ENCODE data around the gene ESRP2.

ESRP2 gene

GRCh38 chr16:68263559-68264127 lies 27.7 kb upstream of the ESRP2 start:
- DNase-seq (ENCODE audit: low spot score): no peak

DNA sequence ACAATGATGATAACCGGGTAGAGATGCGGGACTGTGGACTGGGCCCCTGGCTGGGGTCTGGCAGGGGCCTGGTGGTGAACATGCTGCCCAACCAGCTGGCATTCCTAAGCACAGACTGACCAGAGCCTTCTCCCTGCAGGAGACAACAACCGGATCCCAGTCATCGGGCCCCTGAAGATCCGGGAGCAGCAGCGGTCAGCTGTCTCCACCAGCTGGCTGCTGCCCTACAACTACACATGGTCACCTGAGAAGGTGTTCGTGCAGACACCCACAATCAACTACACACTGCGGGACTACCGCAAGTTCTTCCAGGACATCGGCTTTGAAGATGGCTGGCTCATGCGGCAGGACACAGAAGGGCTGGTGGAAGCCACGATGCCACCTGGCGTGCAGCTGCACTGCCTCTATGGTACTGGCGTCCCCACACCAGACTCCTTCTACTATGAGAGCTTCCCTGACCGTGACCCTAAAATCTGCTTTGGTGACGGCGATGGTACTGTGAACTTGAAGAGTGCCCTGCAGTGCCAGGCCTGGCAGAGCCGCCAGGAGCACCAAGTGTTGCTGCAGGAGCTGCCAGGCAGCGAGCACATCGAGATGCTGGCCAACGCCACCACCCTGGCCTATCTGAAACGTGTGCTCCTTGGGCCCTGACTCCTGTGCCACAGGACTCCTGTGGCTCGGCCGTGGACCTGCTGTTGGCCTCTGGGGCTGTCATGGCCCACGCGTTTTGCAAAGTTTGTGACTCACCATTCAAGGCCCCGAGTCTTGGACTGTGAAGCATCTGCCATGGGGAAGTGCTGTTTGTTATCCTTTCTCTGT lies 23.3 kb upstream of the ESRP2 start:
- no peak for DNase-seq (ENCODE audit: low spot score)

DNA sequence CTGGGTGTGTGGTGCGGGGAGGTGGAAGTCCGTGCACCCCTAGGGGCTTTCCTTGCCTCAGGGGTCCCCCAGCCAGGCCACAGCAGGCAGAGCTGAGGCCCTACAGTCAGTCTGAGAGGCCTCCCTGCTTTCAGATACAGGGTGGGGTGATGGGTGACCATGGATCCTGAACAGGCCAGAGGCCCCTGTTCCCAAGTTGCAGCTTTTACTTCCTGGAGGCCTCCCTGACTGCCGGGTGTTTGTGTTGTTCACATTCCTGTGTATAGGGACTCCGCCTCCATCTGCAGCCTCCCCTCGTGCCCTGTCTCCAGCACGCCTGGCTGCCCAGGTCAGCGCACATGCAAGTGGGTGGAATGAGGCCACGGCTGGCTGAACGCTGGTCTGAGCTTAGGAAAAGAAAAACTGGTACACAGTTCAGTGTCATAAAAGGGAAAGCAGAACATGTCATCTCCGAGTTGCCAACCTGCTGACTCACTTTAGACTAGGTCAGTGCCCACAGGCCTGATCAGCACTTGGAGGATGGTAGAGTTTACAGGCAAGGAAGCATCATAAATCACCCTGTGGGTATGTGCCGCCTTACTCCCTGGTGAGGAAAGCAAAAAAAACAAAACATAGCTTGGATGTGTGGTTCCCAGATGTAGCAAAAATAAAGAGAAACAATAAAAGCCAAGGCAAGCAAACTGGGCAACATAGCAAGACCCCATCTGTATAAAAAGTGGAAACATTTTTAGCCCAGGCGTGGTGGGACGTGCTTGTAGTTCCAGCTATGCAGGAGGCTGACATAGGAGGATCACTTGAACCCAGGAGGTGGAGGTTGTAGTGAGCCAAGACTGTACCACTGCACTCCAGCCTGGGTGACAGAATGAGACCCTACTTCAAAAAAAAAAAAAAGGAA lies 22.2 kb upstream of the ESRP2 start:
- peak; percentile 63 for DNase-seq (ENCODE audit: low spot score)

DNA sequence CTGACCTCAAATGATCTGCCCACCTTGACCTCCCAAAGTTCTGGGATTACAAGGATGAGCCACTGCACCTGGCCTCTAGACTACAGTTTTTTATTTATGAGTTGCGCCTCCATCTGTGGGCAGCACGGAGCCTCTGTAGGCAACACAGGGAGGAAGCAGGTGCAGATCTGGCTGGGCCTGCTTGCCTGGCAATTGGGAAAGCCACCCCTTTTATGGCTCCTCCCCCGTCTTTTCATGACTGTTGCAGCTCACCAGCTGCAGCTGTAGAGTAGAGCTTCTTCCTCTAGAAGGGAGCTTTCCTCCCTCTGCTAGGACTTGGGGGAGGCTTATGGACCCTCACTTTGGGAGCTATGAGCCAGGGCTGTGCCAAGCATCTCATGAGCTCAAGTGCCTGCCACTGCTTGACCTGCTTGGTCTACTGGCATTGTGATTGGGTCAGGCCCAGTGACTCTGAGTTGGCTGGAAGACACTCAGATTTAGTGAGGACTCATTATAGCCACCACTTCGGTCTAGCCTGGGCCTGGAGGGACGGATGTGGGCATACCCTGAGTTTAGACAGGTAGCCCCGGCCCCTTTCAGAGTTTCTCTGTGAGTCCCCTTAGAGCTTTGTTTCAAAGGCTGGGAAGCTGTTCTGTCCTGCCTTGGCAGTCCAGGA lies 21.5 kb upstream of the ESRP2 start:
- DNase-seq (ENCODE audit: low spot score): peak; percentile 96

GRCh38 chr16:68255712-68256111 lies 19.8 kb upstream of the ESRP2 start:
- DNase-seq (ENCODE audit: low spot score): no peak

DNA sequence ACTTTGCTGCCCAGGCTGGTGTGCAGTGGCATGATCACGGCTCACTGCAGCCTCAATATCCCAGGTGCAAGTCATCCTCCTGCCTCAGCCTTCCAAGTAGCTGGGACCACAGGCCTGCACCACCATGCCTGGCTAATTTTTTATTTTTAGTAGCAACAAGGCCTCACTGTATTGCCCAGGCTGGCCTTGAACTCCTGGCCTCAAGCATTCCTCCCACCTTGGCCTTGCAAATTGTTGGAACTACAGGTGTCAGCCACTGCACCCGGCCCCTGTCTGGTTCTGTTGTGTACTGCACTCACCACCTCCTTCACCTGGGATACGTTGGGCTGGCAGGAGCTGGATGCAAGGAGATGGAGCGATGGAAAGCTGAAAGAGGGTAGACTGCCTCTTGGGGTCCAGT lies 17.8 kb upstream of the ESRP2 start:
- DNase-seq (ENCODE audit: low spot score): no peak

- DNase-seq (ENCODE audit: low spot score): peak; percentile 62
Observed at GRCh38 chr16:68252383-68252782, 16.5 kb upstream of the ESRP2 start.

DNA sequence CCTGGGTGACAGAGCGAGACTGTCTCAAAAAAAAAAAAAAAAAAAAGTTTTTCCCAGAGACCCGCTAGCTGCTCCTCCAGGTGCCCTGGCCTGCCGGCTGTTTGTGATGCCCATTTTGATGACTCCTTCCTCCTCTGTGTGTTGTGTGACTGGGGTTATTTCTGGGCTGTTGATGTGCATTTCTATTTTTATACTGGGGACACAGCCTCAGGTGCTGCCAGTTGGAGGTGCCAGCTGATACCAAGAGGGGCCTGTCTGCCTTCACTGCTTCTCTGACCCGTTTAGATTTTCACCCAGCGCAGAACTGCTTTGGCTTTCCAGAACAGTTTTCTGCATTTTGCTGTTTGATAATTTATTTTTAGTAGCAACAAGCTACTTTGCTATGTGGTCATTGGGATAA lies 15.9 kb upstream of the ESRP2 start:
- DNase-seq (ENCODE audit: low spot score): peak; percentile 96

GRCh38 chr16:68250951-68251350 lies 15.0 kb upstream of the ESRP2 start:
- peak; percentile 54 for DNase-seq (ENCODE audit: low spot score)

- DNase-seq (ENCODE audit: low spot score): no peak
Observed at GRCh38 chr16:68249371-68249770, 13.4 kb upstream of the ESRP2 start.

DNA sequence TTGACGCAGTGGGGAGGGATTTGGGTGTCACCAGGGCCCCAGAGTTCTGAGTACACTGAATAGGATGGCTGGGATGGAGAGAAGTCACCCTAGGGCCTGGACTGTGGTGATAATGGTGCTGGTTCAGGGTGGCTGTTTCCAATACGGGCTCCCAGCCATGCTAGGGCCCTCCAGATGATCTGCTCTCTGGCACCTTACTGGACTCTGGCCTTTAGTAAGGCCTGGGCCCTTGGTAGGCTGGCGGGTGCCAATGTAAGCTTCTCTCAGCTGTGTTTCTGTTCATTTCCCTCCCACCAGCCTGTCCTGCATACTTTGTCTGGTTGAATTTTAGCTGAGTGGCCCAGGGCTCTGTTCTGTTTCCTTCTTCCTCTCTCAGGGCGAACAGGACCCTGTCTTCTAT lies 12.0 kb upstream of the ESRP2 start:
- no peak for DNase-seq (ENCODE audit: low spot score)

GRCh38 chr16:68247400-68247799 lies 11.5 kb upstream of the ESRP2 start:
- no peak for DNase-seq (ENCODE audit: low spot score)

GRCh38 chr16:68246666-68247065 lies 10.7 kb upstream of the ESRP2 start:
- no peak for DNase-seq (ENCODE audit: low spot score)

DNA sequence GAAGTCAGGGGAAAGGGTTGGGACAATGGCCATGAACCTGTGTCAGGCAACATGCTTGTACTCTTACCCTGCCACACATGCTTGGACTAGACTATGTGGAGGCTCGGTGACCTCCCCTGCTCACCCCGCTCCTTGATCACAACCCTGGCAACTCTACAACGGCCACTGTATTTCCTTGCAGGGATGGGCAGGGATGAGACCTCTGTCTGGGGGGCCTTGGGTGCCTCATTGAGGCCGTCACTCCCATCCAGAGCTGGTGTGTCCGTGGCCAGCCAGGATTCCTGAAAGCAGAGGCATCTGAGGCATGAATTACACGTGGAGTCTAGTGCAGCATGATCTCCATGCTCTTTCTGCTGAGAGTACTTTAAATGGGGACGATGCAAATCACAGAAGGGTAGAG lies 10.2 kb upstream of the ESRP2 start:
- no peak for DNase-seq (ENCODE audit: low spot score)

GRCh38 chr16:68244903-68245853 lies 9.3 kb upstream of the ESRP2 start, which contains the start of gene PLA2G15:
Gene PLA2G15, plus strand, starts transcription at chr16:68245373. Its CDS starts 54 bp downstream, at chr16:68245427.
- DNase-seq (ENCODE audit: low spot score): peak; percentile 93

DNA sequence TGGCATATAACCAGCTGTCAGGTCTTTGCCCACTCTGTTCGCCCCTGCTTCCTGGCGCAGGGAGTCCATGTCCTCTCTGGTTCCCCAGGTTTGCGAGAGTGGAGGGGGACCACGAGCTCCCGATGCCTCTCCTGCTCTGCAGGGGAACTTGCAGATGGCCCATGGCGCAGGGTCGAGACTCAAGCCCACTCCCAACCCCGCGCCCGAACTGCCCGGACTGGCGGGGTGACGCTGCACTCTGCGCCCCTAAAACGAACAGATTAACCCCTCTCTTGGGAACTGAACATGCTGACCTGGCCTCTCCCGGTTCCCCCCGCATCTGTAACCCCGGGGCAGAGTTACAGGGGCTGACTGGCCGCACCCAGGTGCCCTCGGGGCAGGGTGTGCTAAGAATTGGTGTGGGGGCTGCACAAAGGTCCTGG lies 8.6 kb upstream of the ESRP2 start:
- DNase-seq (ENCODE audit: low spot score): no peak

DNA sequence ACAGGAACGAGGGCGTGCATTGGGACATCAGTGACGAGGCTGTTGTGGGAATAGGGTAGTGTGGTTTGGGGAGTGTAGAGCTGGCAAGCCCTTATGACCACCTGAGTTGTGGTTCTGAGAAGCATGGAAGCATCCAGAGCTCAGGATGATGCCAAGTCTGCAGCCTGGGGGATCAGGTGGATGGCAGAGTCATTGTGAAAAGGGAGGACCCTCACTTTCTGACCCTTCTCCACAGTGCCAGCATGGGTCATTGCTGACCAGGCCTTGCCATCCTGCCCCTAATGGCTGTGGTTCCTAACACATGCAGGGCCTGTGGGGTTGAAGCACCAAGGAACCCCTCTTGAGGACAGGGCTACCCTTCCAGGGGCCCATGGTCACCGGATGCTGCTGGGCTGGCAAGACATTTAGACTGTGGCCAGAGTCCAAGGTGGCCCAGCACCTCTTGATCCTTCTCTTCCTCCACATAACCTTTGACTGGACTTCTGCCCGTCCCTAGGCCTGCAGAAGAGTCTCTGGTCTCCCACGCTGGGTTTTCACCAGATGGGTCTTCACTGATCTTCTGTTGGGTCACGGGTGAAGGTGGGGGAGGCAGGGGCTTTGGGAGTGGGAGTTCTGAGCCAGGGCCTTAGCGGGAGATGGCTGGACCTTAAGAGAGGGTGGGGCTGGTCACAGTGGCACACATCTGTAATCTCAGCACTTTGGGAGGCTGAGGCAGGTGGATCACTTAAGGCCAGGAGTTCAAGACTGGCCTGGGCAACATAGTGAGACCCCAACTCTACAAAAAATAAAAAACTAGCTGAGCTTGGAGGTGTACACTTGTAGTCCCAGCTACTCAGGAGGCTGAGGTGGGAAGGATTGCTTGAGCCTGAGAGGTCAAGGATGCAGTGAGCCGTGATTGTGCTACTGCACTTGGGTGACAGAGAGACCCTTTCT lies 7.3 kb upstream of the ESRP2 start:
- DNase-seq (ENCODE audit: low spot score): no peak

DNA sequence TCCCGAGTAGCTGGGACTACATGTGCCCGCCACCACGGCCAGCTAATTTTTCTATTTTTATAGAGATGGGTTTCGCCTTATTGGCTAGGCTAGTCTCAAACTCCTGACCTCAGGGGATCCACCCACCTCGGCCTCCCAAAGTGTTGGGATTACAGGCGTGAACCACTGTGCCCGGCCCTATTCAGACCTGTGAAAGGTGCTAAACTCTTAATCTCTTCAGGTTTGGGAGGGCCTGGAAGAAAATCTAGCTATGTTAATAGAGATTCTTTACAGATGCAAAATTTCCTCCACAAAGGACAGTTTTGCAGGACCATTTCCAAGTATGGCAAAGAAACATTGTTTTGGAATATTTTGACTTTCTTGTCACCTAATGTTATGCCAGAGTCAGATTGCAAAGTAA lies 6.2 kb upstream of the ESRP2 start:
- DNase-seq (ENCODE audit: low spot score): no peak

DNA sequence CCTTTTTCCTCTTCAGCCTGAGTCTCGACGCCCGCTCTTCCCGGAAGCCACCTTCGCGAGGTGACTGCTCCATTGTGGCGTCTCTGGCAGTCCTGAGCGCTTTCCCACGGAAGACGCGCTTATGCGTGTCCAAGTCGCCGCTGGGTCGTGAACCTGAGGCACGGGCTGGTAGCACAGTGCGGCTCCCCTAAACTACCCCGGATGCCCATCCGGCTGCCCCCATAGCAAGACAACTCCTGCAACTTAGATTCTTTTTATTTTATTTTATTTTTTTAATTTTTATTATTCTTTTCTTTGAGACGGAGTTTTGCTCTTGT lies 2.1 kb upstream of the ESRP2 start:
- DNase-seq (ENCODE audit: low spot score): no peak

Data from NAMALWA (cell line).